ENCODE measurements around the gene UGT1A1. TPM values are rescaled to one million over a fixed set of nuclear protein-coding genes. Genes with fewer than 3 reads are reported as not detected.

UGT1A1 gene
- total and polyA plus RNA-seq, 2 donors (not counting 3 experiments of a cell fraction or from before 2014, with no cell fraction given): not detected

DNA sequence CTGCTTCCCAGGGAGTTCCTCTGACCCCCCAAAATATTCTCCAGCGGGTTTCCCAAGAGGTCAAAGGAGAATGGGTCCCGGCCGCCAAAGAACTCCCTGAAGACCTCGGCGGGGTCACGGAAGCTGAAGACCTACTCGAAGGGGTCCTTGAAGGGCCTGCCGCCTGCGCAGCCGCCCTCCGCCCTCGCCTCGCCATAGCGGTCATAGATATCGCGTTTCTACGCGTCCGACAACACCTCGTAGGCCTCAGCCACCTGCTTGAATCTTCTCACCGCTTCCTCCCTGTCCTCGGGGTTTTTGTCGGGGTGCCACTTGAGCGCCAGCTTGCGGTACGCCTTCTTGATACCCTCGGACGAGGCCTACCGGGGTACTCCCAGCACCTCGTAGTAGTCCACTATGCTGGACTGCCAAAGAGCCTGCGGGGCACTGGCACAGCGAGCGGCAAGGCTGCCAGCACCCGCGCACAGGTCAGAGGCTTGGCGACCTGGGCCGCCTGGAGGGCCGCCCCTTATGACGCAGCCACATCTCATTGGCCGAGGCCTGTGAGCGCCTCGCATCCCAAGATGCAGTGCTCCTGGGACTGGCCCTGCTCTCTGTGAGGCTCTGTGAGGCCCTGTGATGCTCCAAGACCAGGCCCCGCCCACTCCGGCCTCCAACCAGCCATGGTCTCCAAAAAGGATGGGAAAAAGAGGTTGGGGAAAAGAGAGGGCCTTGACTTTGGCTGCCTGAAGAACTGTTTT lies 5.0 kb upstream of the UGT1A1 start:
- H3K9ac ChIP-seq (replicated peaks; ENCODE audit: extremely low read depth, insufficient read depth, low read length): no peak overlapping the region
- CTCF ChIA-PET: no interaction called here
- no peaks in the 10 kb centered on the region for H3K9me1 ChIP-seq (replicated peaks; ENCODE audit: control insufficient read depth, extremely low read depth, insufficient read depth, low read length)
- no peak overlapping the region for H3K27ac ChIP-seq (ENCODE audit: insufficient read depth, low read depth, low read length)
- BruUV-seq (replicated peaks): no TSS peak
- no peaks in the 10 kb centered on the region for H3K4me1 ChIP-seq (ENCODE audit: control insufficient read depth, extremely low read depth, insufficient read depth, low read length)
- H3K27me3 ChIP-seq (ENCODE audit: control insufficient read depth in 2 of 2, insufficient read depth in 2 of 2, low read length in 2 of 2): no peaks in the 10 kb centered on the region
- intact Hi-C loops (cut with micrococcal nuclease): no loop called here
- no peak overlapping the region for H2AFZ ChIP-seq (ENCODE audit: low read depth, low read length)
- no peaks in the 10 kb centered on the region for H3K36me3 ChIP-seq (ENCODE audit: control insufficient read depth in 2 of 2, extremely low read depth in 1 of 2, insufficient read depth in 2 of 2, low read length in 2 of 2)
- no peak for DNase-seq (ENCODE audit: low read depth, low spot score)
- H4K20me1 ChIP-seq (replicated peaks; ENCODE audit: control insufficient read depth, extremely low read depth, insufficient read depth, low read length): no peaks in the 10 kb centered on the region
- no peak overlapping the region for H3K4me3 ChIP-seq (replicated peaks in 1 of 3; ENCODE audit: insufficient read depth in 1 of 3, low read depth in 1 of 3, low read length in 3 of 3)
- no peak overlapping the region for H3K4me2 ChIP-seq (ENCODE audit: insufficient read depth, low read length)
- H3K9me3 ChIP-seq (replicated peaks; ENCODE audit: control insufficient read depth, insufficient read depth, low read length): no peaks in the 10 kb centered on the region
- TF ChIP-seq POLR2AphosphoS5 (IDR thresholded peaks at IDR 0.05; ENCODE audit: insufficient read depth, low read depth, low read length) (no peak), EZH2 (IDR thresholded peaks at IDR 0.05; ENCODE audit: borderline replicate concordance, low read depth, low read length, severe bottlenecking) (no peak), GATA2 (IDR thresholded peaks at IDR 0.05; ENCODE audit: insufficient read depth, insufficient read length, low read depth, low read length) (no peak), JUN (IDR thresholded peaks at IDR 0.05; ENCODE audit: borderline replicate concordance, insufficient read depth, insufficient read length, low read depth) (no peak)
- TF ChIP-seq, protein P1, sequence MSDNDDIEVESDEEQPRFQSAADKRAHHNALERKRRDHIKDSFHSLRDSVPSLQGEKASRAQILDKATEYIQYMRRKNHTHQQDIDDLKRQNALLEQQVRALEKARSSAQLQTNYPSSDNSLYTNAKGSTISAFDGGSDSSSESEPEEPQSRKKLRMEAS (IDR thresholded peaks at IDR 0.05; ENCODE audit: insufficient read depth, insufficient read length): no peak
- TF ChIP-seq, protein P2, sequence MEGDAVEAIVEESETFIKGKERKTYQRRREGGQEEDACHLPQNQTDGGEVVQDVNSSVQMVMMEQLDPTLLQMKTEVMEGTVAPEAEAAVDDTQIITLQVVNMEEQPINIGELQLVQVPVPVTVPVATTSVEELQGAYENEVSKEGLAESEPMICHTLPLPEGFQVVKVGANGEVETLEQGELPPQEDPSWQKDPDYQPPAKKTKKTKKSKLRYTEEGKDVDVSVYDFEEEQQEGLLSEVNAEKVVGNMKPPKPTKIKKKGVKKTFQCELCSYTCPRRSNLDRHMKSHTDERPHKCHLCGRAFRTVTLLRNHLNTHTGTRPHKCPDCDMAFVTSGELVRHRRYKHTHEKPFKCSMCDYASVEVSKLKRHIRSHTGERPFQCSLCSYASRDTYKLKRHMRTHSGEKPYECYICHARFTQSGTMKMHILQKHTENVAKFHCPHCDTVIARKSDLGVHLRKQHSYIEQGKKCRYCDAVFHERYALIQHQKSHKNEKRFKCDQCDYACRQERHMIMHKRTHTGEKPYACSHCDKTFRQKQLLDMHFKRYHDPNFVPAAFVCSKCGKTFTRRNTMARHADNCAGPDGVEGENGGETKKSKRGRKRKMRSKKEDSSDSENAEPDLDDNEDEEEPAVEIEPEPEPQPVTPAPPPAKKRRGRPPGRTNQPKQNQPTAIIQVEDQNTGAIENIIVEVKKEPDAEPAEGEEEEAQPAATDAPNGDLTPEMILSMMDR (IDR thresholded peaks at IDR 0.05; ENCODE audit: extremely low read depth in 1 of 2, insufficient read depth in 1 of 2, low read depth in 1 of 2, low read length in 2 of 2): no peak
- dilution Hi-C loops (cut with MboI; ENCODE audit: extremely low pct_ligation_motif_present, low sequenced_read_pairs): no loop called here
- no peak for FAIRE-seq
- H3K79me2 ChIP-seq (ENCODE audit: control insufficient read depth, insufficient read depth, low read length): no peaks in the 10 kb centered on the region
- POLR2A ChIA-PET: no interaction called here

All from endothelial cell of umbilical vein (primary cell).